GM12891 (cell line): ENCODE data around the gene BEND5.

ENCODE experiments used
- DNase-seq: peaks from one replicate; pipeline ENCODE4 v3.0.0; 2011; ENCODE audit warnings: low spot score; ENCODE audit not compliant: insufficient read length
- FAIRE-seq: peaks from 2 replicates; lab custom pipeline; 2011; peaks lifted over from hg19 to GRCh38; lab: Jason Lieb, UNC
- PAX5 ChIP-seq: IDR thresholded peaks from 2 replicates; pipeline ENCODE4 v1.6.1; 2011; ENCODE audit warnings: low read length, moderate library complexity, mild to moderate bottlenecking; ENCODE audit not compliant: insufficient read depth, severe bottlenecking
- POLR2A ChIP-seq: IDR thresholded peaks from 2 replicates; pipeline ENCODE4 v1.6.1; 2011; ENCODE audit warnings: low read depth, low read length, control low read depth
- POLR2AphosphoS5 ChIP-seq: IDR thresholded peaks from 2 replicates; pipeline ENCODE4 v1.6.1; 2011; ENCODE audit warnings: low read depth, low read length, control low read depth
- POU2F2 ChIP-seq: IDR thresholded peaks from 2 replicates; pipeline ENCODE4 v1.6.1; 2011; ENCODE audit warnings: low read depth, mild to moderate bottlenecking, control low read depth, low read length, moderate library complexity
- SPI1 ChIP-seq: IDR thresholded peaks from 2 replicates; pipeline ENCODE4 v1.6.1; 2011; ENCODE audit warnings: low read depth, low read length, control low read depth
- TAF1 ChIP-seq: IDR thresholded peaks from 2 replicates; pipeline ENCODE4 v1.6.1; 2011; ENCODE audit warnings: low read depth, low read length, control low read depth

The BEND5 gene

DNA sequence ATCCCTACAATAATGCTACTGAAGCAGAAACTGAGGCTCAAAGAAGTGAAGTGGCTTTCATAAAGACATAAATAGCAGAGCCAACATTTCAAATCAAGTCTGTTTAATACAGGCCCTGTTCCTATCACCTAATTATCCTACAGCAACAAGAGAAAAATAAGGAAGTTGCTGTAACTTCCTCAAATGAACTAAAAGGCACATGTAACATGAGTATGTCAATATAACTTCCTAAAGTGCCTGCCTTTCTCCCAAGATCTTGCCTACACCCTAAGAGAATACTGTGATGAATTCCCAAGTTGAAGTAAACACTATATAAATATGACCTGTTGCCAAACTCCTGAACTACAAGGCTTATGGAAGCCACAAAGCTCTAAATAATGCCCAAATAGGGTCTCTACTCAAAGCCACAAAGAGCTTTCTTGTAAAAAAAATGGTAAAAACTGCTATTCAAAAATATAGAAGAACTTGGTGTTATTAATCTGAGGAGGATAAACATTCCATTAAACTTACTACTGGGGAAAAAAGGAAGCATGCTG is 8.6 kb downstream of the BEND5 start:
- no peak for FAIRE-seq
- no peak for DNase-seq
- TF ChIP-seq TAF1 = no peak
- TF ChIP-seq POLR2AphosphoS5 = no peak
- no peak for TF ChIP-seq POU2F2
- TF ChIP-seq PAX5 = no peak
- no peak for TF ChIP-seq POLR2A
- TF ChIP-seq SPI1 = no peak

DNA sequence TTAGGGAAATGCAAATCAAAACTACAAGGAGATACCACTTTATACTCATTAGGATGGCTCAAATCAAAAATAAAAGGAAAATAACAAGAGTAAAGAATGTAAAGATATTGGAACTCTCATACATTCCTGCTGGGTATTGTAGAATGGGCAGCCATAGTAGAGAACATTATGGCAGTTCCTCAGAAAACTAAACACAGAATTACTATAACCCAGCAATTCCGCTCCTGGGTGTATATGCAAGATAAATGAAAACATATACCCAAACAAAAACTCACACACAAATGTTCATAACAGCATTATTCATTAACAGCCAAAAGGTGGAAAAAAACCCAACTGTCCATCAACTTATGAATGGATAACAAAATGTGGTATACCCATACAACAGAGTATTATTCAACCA is 11.4 kb downstream of the BEND5 start:
- no peak for DNase-seq
- no peak for FAIRE-seq
- TF ChIP-seq SPI1 (no peak), TAF1 (no peak), PAX5 (no peak), POU2F2 (no peak), POLR2AphosphoS5 (no peak), POLR2A (no peak)

DNA sequence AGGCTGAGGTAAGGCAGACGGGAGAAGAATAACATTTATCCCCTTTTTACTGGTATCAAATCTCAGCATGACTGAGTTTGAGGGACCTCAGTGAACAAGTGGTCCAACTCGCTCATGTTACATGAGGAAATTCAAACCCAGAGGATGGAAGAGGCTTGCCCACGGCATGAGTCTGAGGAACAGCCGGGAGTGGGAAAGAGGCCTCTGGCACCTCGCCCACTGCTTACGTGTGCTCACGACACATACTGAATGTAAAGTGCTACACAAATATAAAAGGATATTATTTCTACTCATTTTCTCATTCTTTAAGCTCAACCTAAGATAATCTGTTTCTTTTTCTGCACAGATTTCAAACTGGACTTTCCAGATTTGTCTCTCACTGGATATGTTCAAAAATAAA is 14.7 kb downstream of the BEND5 start:
- FAIRE-seq = no peak
- DNase-seq = no peak
- TF ChIP-seq PAX5 (no peak), SPI1 (no peak), POLR2AphosphoS5 (no peak), POLR2A (no peak), POU2F2 (no peak), TAF1 (no peak)

DNA sequence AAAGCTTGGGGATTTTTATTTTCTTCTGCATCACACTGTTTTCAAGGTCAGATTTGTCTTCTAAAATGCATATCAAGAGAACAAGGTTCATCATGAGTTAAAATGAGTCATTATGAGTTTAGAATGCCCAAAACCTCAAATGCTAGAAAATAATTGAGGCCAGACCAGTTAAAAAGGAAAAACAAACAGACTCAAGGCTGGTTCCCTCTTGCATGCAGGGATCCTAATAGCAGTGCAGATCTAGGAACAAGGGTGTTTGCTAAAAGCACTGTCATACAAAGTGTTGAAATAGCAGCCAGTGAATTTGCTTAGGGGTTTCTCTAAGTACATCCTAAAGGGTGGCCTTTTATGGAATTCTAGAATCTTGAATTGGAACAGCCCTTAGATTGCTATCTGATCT is 15.3 kb downstream of the BEND5 start:
- DNase-seq (no peak), FAIRE-seq (no peak)
- TF ChIP-seq POLR2AphosphoS5 = no peak
- no peak for TF ChIP-seq SPI1
- no peak for TF ChIP-seq POU2F2
- no peak for TF ChIP-seq PAX5
- no peak for TF ChIP-seq POLR2A
- no peak for TF ChIP-seq TAF1

DNA sequence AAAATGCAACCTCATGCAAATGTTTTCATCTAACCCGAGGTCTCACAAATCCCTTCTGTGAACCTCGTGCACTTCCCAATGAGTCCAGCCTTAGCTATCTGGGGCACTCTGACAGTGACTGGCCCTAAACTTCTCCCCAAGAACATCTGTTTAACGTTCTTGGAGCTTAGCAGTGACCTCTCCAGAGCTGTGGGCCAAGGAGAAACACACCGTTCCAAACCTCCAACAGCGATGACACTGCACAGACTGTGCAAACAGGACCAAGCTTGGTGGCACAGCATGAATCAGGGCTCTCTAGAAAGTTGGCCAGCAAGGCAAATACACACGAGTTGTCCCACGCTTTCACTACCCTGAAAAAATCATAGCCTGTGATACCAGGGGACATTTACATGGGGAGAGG is 15.8 kb downstream of the BEND5 start:
- no peak for DNase-seq
- TF ChIP-seq POLR2A (no peak), POU2F2 (no peak), PAX5 (no peak), TAF1 (no peak), SPI1 (no peak), POLR2AphosphoS5 (no peak)
- no peak for FAIRE-seq

DNA sequence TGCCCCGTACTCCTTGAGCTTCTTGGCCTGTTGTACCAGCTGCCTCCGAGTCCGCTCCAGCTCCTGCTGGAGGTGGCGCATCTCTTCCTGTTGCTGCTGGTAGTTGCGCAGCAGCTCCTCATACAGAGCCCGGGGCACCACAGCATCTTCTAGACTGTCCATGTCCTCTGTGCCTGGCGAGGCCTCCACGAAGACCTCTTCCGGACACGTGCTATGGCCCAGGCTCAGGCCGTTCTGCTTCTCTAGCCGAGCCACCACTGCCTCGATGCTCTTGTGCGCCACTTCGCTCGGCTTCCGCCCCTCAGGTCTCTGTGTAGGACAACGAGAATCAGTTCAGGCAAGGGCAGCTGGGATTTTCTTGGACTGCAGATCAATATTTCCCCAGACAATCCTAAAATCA is 17.7 kb downstream of the BEND5 start:
- DNase-seq (no peak), FAIRE-seq (no peak)
- TF ChIP-seq TAF1 = no peak
- TF ChIP-seq POLR2AphosphoS5 = no peak
- no peak for TF ChIP-seq POLR2A

DNA sequence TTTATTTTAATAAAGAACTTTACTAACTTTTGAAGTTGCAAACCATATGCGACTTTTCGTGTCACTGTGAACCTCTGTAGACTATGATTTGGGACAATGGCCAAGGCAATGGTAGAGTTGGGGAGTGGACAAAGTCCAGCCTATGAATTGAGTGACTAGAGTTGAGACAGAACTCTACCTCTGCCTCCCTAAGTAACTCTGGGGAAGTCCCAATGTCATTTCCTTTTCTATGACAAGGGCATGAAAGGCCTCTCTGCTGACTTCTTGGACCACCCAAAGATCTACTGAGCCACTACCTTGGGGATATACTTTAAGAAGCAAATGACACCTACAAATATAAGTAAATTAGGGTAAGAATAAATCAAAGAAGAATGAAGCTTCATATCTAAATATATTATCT is 19.3 kb downstream of the BEND5 start:
- TF ChIP-seq POLR2A (no peak), POLR2AphosphoS5 (no peak), POU2F2 (no peak), TAF1 (no peak), SPI1 (no peak), PAX5 (no peak)
- no peak for FAIRE-seq
- no peak for DNase-seq

DNA sequence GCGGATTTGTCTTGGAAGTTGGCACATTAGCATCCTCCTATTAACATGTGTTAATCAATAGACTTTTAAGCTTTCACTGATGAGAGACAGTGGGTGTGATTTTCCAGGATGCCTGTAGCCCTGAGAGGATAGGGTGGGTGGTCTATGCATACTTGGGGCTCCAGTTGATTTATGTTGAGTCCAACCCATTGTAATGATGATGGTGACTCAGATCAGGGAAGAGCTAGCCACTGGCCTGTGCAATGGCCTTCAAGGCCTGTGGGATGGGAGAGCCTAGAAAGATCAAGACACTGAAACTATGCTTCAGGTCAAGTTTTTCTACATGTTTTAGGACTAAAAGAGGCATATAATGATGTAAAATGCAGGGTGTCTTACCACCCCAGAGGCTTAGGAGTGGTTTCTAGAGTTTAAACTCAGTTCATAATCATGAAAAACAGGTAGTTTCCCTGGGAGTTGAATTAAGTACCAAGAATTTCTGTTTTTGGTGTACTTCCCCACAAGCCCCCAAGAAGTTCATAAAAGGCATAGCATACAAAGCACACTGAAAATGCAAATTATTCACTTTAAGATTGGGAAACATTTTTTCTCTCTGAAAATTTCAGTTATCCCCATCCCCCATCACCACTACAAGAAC is 19.9 kb downstream of the BEND5 start:
- TF ChIP-seq POLR2AphosphoS5 (no peak), PAX5 (no peak), POLR2A (no peak), POU2F2 (no peak), TAF1 (no peak), SPI1 (no peak)
- DNase-seq = no peak
- no peak for FAIRE-seq

DNA sequence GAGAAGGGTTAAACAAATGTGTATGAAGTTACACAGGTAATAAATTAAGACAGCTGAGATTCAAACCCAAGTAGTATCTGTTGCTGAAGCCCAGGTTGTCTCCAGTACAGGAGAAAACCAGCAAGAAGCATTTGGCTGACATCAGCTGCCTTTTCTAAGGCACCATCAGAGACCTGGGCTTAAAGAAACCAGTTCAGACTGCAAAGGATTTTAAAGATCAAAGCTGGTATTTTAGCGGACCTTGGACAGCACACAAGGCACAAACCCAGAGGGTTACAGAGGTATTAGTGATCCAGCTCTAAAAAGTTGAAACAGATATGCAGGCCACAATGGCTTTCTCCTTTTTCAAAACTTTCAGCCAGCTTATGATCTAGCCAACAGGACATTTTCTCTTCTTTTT is 23.4 kb downstream of the BEND5 start:
- no peak for FAIRE-seq
- DNase-seq = no peak
- TF ChIP-seq SPI1 (no peak), TAF1 (no peak), POLR2A (no peak), POLR2AphosphoS5 (no peak), POU2F2 (no peak), PAX5 (no peak)

DNA sequence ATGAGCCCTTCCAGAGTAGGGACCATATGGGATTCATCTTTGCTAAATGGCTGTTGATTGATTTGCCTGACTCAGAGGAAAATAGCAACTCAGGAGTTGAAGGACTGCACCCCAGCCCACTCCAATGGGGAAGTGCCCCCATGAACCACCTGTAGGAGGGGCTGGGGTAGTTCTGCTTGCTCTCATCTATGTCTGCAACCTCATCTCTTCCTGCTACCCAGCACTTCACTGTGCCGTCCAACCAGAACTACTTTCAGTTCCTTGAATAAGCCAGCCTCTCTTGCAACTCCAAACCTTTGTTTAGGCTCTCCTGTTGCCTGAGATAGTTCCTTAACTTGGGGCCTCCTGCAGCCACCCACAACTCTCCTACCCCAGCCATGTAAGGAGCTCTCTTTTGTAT is 26.6 kb downstream of the BEND5 start:
- no peak for DNase-seq
- TF ChIP-seq POU2F2 (no peak), PAX5 (no peak), SPI1 (peak; percentile 62)
- no peak for FAIRE-seq

DNA sequence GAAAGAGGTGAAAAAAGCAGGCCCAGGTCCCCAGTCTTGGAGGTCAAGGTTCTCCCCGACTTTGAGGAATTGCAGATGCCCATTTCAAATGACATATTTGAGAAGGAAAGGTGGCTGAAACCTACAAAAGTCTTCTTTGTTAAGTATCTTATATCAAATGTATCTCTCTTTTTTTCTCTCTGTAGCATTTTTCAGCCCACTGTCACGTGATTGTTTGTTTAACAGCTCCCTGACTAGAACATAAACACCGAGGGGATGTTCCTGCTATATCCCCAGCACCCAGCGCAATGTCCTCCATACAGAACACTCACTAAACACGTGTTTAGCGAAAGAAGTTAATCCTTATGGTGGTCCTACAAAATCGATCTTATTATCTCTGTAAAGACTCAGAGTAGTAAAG is 27.6 kb downstream of the BEND5 start:
- DNase-seq (no peak), FAIRE-seq (no peak)
- TF ChIP-seq SPI1 (no peak), POU2F2 (no peak), POLR2A (no peak), POLR2AphosphoS5 (no peak), TAF1 (no peak), PAX5 (no peak)
